Cardiac muscle cell (in vitro differentiated cells and primary cell): ENCODE data around the gene DZIP1L. TPM values are rescaled to one million over a fixed set of nuclear protein-coding genes. Genes with fewer than 3 reads are reported as not detected.

Source experiments
- DNase-seq, 2 donors: peaks; one replicate each; pipeline versions ENCODE4 v3.0.0 to v3.0.0-alpha.2; 2010 to 2017; ENCODE audit warnings: low read depth in 1 of 2, low spot score in 1 of 2
- H3K27ac ChIP-seq: fragments of 200-600 bp; sonication (generic); 2 replicates; pipeline ENCODE4 v1.5.1; 2016
- H3K27me3 ChIP-seq: fragments of 200-600 bp; sonication (generic); 2 replicates; pipeline ENCODE4 v1.6.0; 2016; ENCODE audit warnings: control low read depth
- H3K36me3 ChIP-seq: fragments of 200-600 bp; sonication (generic); 2 replicates; pipeline ENCODE4 v1.5.1; 2016; ENCODE audit warnings: control low read depth
- H3K4me1 ChIP-seq: fragments of 200-600 bp; sonication (generic); 2 replicates; pipeline ENCODE4 v1.8.1; 2017; ENCODE audit warnings: low read depth, mild to moderate bottlenecking, mixed run types
- H3K4me3 ChIP-seq: fragments of 200-600 bp; sonication (generic); 2 replicates; pipeline ENCODE4 v1.5.1; 2016; ENCODE audit warnings: mild to moderate bottlenecking
- H3K9me3 ChIP-seq: fragments of 200-600 bp; sonication (generic); 2 replicates; pipeline ENCODE4 v1.5.1; 2017; ENCODE audit warnings: low read depth, mild to moderate bottlenecking, control low read depth
- CTCF ChIP-seq: IDR thresholded peaks from 2 replicates; pipeline ENCODE4 v1.5.1; 2012; ENCODE audit warnings: low read depth, mild to moderate bottlenecking, low read length
- polyA plus RNA-seq: library from polyadenylated mRNA; unstranded; fragments of >200 nt; fragmentation: Nextera tagmentation; extraction: Ambion mirVana; gene quantifications from 2 replicates; pipeline ENCODE4 v1.2.1, GENCODE V29; 2016
- total RNA-seq: library from RNA; depleted of rRNA; stranded (reverse); fragments of >200 nt; gene quantifications from 2 replicates; pipeline ENCODE4 v1.2.3, GENCODE V29; 2016

Gene DZIP1L
- total and polyA plus RNA-seq, 2 experiments from 2014 or later, result 19.4 to 81.3 TPM

- no peak overlapping the region for H3K27ac ChIP-seq
- no peaks in the 10 kb centered on the region for H3K4me1 ChIP-seq
- no peaks in the 10 kb centered on the region for H3K9me3 ChIP-seq
- H3K4me3 ChIP-seq, result no peak overlapping the region
- peak in 1 of 2 donors; percentile 16 for DNase-seq
- no peaks in the 10 kb centered on the region for H3K27me3 ChIP-seq
- H3K36me3 ChIP-seq, result peaks cover 38% of the 10 kb centered on the region
- no peak for TF ChIP-seq CTCF
These were observed 37.3 kb downstream of the DZIP1L start for GRCh38 chr3:138078096-138078495.

- Histone ChIP-seq H3K27ac (no peak overlapping the region), H3K4me1 (no peaks in the 10 kb centered on the region), H3K4me3 (no peak overlapping the region), H3K27me3 (no peaks in the 10 kb centered on the region), H3K9me3 (no peaks in the 10 kb centered on the region), H3K36me3 (peaks cover 23% of the 10 kb centered on the region)
- no peak for TF ChIP-seq CTCF
- DNase-seq, result no peak
These were observed 42.6 kb downstream of the DZIP1L start for GRCh38 chr3:138072796-138073195.

GRCh38 chr3:138070006-138070405, 45.4 kb downstream of the DZIP1L start:
- Histone ChIP-seq H3K9me3 (no peaks in the 10 kb centered on the region), H3K4me3 (no peak overlapping the region), H3K36me3 (peaks cover 29% of the 10 kb centered on the region), H3K4me1 (no peaks in the 10 kb centered on the region), H3K27ac (no peak overlapping the region), H3K27me3 (no peaks in the 10 kb centered on the region)
- no peak for DNase-seq
- TF ChIP-seq CTCF, result no peak

- Histone ChIP-seq H3K27me3 (no peaks in the 10 kb centered on the region), H3K9me3 (no peaks in the 10 kb centered on the region), H3K4me1 (no peaks in the 10 kb centered on the region), H3K36me3 (peaks cover 41% of the 10 kb centered on the region), H3K4me3 (no peak overlapping the region), H3K27ac (no peak overlapping the region)
- peak; percentile 83 to 88 for DNase-seq
- TF ChIP-seq CTCF, result peak; percentile 100
These were observed 46.7 kb downstream of the DZIP1L start for GRCh38 chr3:138068579-138069174.

GRCh38 chr3:138068046-138068445, 47.4 kb downstream of the DZIP1L start:
- no peaks in the 10 kb centered on the region for H3K9me3 ChIP-seq
- TF ChIP-seq CTCF, result no peak
- no peak for DNase-seq
- no peak overlapping the region for H3K4me3 ChIP-seq
- H3K27ac ChIP-seq, result no peak overlapping the region
- H3K4me1 ChIP-seq, result no peaks in the 10 kb centered on the region
- no peaks in the 10 kb centered on the region for H3K27me3 ChIP-seq
- H3K36me3 ChIP-seq, result peaks cover 44% of the 10 kb centered on the region

GRCh38 chr3:138066972-138067371, 48.4 kb downstream of the DZIP1L start:
- H3K27ac ChIP-seq, result no peak overlapping the region
- peak in 1 of 2 donors; percentile 17 for DNase-seq
- H3K27me3 ChIP-seq, result no peaks in the 10 kb centered on the region
- no peak for TF ChIP-seq CTCF
- H3K9me3 ChIP-seq, result no peaks in the 10 kb centered on the region
- no peak overlapping the region for H3K4me3 ChIP-seq
- H3K4me1 ChIP-seq, result no peaks in the 10 kb centered on the region
- peaks cover 40% of the 10 kb centered on the region for H3K36me3 ChIP-seq
